HuH-7 (cell line): Measurements from ENCODE around the gene ARHGEF39.
"Not testable (repeated sequence)": the region's sequence is repeated elsewhere in the genome, so short reads cannot be mapped to it uniquely, and the experiment has no call there.

Source experiments
- DNase-seq: peaks from one replicate; pipeline ENCODE4 v3.0.0; 2011; ENCODE audit warnings: low spot score

The ARHGEF39 gene

DNA sequence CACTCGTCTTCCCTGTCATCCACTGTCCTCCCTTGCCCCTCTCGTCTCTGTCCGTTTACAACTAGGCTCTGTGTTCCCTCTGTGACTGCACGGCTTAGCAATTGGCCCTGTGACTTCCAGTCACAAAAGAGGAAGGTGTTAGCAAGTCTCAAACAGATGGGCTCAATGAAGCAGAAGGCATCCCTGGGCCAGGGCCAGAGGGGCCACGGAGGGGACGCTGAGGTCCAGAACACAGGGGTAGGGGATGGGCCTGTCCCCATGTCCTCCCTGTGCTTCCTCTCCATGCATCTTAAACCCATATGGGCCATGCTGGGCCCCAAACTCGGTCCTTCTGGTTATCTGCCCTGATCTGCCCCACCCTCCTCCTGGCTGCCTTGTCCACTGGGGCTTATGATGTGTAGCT lies 46.7 kb downstream of the ARHGEF39 start, which contains the start of gene CD72:
Gene CD72, minus strand, starts transcription at position 89 of the 403 bp plus-strand sequence. CDS start 110 bp downstream, outside the sequence.
- no peak for DNase-seq

DNA sequence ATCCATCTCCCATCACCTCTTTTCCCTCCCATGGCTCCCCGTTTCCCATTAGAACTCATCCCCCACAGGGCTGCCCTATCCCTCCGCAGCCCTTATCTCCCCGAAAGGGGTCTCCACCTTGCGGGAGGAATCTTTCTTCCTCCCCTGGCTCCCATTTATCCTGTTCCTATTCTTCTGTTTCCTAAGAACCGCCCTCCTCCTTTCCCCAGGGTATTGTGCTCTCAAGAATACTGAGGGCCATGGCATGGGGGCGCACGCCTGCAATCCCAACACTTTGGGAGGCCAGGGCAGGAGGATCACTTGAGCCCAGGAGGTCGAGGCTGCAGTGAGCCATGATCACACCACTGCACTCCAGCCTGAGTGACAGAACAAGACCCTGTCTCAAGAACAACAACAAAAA lies 47.4 kb downstream of the ARHGEF39 start:
- no peak for DNase-seq

- no peak for DNase-seq
Measured at GRCh38 chr9:35616681-35617459, 48.1 kb downstream of the ARHGEF39 start.

GRCh38 chr9:35615981-35616680 lies 48.9 kb downstream of the ARHGEF39 start:
- DNase-seq: no peak

DNA sequence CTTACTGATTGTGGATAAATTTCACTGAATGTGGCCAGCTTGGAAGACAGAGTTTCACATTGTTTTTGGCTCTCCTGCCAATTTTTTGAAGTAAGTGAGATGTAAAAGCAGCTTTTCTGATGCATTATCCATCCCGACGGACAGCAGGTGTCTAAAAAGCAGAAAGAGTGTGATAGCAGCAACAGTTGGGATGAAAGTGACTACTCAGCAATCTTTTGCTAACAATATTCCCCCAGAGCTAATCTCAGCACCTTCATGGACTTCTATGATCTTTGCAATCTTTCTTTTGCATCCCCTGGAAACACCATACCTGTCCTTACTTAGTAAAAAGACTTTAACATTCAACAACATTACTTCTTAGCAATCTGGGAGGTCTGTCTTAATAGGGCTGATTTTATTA lies 52.2 kb downstream of the ARHGEF39 start:
- no peak for DNase-seq

DNA sequence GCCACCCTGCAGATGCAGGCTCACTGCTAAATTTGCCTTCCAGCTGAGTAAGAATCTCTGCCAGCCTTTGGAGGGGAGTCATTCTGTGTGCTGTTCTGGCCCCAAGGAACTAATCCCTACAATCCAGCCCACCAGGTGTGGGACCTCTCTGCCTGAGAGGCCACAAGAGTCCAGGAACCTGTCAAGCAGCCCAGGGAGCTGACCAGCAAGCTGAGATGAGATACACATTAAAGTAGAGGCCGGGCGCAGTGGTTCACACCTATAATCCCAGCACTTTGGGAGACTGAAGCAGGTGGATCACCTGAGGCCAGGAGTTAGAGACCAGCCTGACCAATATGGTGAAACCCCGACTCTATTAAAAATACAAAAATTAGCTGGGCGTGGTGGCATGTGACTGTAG lies 52.9 kb downstream of the ARHGEF39 start:
- not testable (repeated sequence) for DNase-seq

- DNase-seq: peak; percentile 81
Measured at GRCh38 chr9:35611230-35611797, 53.7 kb downstream of the ARHGEF39 start.

DNA sequence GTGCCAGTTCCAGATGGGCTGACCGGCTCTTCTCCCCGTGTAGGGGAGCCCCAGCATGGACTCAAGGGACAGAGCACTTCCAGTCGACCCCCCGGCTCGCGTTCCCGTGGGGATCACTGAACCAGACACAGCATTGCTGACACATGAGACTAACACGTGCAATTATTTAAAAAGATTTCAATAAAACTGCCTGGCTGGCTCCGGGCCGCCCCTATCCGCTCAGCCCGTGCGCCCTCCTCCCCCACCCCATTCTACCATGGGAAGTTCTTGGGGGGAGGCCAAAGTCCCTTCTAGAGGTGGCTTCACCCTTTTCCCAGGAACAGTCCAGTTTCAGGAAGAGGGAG lies 55.2 kb downstream of the ARHGEF39 start:
- no peak for DNase-seq
